IMR-90 (cell line): ENCODE results near the gene TM4SF1.

ENCODE experiments used
- BHLHE40 ChIP-seq: fragments of 150-350 bp; IDR thresholded peaks from 2 replicates; pipeline ENCODE4 v1.6.1; 2016; ENCODE audit warnings: mild to moderate bottlenecking, low read depth, low read length
- CEBPB ChIP-seq: IDR thresholded peaks from 2 replicates; pipeline ENCODE4 v1.6.1; 2012; ENCODE audit warnings: low read depth, low read length, improper control_type of control experiment
- CHD1 ChIP-seq: IDR thresholded peaks from 2 replicates; pipeline ENCODE4 v1.6.1; 2012; ENCODE audit warnings: low read depth, low read length, improper control_type of control experiment
- CTCF ChIP-seq: conservative IDR thresholded peaks from 2 replicates; pipeline ENCODE4 v1.5.1; 2012; ENCODE audit warnings: mild to moderate bottlenecking, low read depth, low read length, improper control_type of control experiment
- FOS ChIP-seq: fragments of 150-350 bp; IDR thresholded peaks from 2 replicates; pipeline ENCODE4 v1.6.1; 2016; ENCODE audit warnings: low read depth, low read length
- MAFK ChIP-seq: IDR thresholded peaks from 2 replicates; pipeline ENCODE4 v1.6.1; 2012; ENCODE audit warnings: low read depth, low read length, improper control_type of control experiment
- MAZ ChIP-seq: IDR thresholded peaks from 2 replicates; pipeline ENCODE4 v1.6.1; 2012; ENCODE audit warnings: low read depth, mild to moderate bottlenecking, low read length, improper control_type of control experiment, moderate library complexity, borderline replicate concordance
- MXI1 ChIP-seq: IDR thresholded peaks from 2 replicates; pipeline ENCODE4 v1.6.1; 2012; ENCODE audit warnings: low read depth, mild to moderate bottlenecking, low read length, moderate library complexity, borderline replicate concordance
- NFE2L2 ChIP-seq: fragments of 150-350 bp; IDR thresholded peaks from 2 replicates; pipeline ENCODE4 v1.6.1; 2016; ENCODE audit warnings: low read depth, mild to moderate bottlenecking, low read length
- POLR2A ChIP-seq: IDR thresholded peaks from 2 replicates; pipeline ENCODE4 v1.6.1; 2012; ENCODE audit warnings: mild to moderate bottlenecking, low read depth, low read length
- RCOR1 ChIP-seq: IDR thresholded peaks from 2 replicates; pipeline ENCODE4 v1.6.1; 2012; ENCODE audit warnings: mild to moderate bottlenecking, low read length, improper control_type of control experiment; ENCODE audit not compliant: insufficient replicate concordance
- RFX5 ChIP-seq: IDR thresholded peaks from 2 replicates; pipeline ENCODE4 v1.8.0; 2012; ENCODE audit warnings: low read depth, mild to moderate bottlenecking, low read length, moderate library complexity
- SMC3 ChIP-seq: fragments of 150-350 bp; IDR thresholded peaks from 2 replicates; pipeline ENCODE4 v1.6.1; 2016; ENCODE audit warnings: low read depth, mild to moderate bottlenecking, antibody characterized with exemption, low read length, moderate library complexity
- USF2 ChIP-seq: fragments of 150-350 bp; IDR thresholded peaks from 2 replicates; pipeline ENCODE4 v1.6.1; 2017; ENCODE audit warnings: mild to moderate bottlenecking, antibody characterized with exemption, low read length, low read depth

GRCh38 chr3:149415484-149415883, 38.0 kb upstream of the TM4SF1 start:
- TF ChIP-seq CTCF (no peak), SMC3 (no peak), MXI1 (no peak), POLR2A (no peak), USF2 (no peak), RFX5 (no peak), CHD1 (no peak), MAZ (no peak), RCOR1 (no peak), BHLHE40 (no peak), NFE2L2 (no peak), MAFK (no peak), FOS (no peak), CEBPB (no peak)
